ENCODE measurements around the gene UTP14C.

DNA sequence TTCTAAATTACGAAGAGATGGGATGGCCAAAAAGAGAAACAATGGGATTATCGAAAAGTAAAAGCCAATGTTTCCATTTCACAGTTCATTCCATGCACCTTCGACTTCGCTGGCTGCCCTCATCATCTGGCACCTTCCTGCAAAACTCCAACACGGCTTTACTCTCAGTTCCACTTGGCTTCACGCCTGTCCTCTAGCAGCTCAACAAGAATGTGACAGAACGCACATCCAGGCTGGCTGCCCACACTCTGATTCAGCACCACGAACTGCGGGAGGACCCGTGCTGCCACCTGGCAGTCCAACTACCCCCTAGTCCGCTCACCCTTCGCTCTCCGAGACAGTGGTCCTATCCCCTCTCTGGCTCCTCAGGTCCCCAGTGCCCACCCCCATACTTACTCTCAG is 25.0 kb upstream of the UTP14C start:
- TF ChIP-seq, protein P1, sequence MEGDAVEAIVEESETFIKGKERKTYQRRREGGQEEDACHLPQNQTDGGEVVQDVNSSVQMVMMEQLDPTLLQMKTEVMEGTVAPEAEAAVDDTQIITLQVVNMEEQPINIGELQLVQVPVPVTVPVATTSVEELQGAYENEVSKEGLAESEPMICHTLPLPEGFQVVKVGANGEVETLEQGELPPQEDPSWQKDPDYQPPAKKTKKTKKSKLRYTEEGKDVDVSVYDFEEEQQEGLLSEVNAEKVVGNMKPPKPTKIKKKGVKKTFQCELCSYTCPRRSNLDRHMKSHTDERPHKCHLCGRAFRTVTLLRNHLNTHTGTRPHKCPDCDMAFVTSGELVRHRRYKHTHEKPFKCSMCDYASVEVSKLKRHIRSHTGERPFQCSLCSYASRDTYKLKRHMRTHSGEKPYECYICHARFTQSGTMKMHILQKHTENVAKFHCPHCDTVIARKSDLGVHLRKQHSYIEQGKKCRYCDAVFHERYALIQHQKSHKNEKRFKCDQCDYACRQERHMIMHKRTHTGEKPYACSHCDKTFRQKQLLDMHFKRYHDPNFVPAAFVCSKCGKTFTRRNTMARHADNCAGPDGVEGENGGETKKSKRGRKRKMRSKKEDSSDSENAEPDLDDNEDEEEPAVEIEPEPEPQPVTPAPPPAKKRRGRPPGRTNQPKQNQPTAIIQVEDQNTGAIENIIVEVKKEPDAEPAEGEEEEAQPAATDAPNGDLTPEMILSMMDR (IDR thresholded peaks at IDR 0.05) = no peak
- TF ChIP-seq POLR2AphosphoS5 (IDR thresholded peaks at IDR 0.05; ENCODE audit: low read depth, low read length) = no peak

Data from Panc1 (cell line).